ENCODE results near the gene PGBD1.

DNA sequence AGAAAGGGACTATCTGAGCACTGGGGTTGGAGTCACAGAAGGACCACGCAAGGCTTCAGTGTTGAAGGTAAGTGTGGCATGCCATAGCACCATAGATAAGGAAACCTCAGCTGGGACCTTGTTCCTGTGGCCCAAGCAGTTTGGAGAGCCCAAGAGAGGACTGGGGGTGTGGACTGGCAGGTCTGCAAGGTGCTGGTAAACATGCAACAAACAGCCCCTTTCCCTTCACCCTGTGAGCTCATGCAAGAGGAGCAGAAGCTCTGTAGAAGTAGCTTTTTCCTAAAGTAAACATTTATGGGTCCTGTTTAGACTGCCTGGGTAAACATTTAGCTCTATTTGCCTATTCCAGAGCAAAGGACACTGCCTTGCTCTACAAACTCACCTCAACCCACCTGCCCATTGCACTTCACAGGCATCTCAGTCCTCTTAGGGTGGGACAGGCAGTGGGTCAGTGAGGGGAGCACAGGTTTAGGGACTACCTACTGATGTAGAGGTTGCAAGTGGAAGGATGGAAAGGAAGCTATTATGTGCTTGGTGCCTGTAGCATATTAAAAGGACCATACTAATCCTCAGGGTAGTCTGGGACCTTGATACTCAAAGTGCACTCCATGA, 42.5 kb downstream of the PGBD1 start:
- TF ChIP-seq EP300 (IDR thresholded peaks at IDR 0.05; ENCODE audit: borderline replicate concordance): no peak
- TF ChIP-seq CEBPB (IDR thresholded peaks at IDR 0.05): no peak
- TF ChIP-seq, protein P1, sequence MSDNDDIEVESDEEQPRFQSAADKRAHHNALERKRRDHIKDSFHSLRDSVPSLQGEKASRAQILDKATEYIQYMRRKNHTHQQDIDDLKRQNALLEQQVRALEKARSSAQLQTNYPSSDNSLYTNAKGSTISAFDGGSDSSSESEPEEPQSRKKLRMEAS (IDR thresholded peaks at IDR 0.05): no peak
- no peak for TF ChIP-seq TAF1 (IDR thresholded peaks at IDR 0.05; ENCODE audit: low read depth)
- no peak for TF ChIP-seq TEAD4 (IDR thresholded peaks at IDR 0.05)
- no peak for TF ChIP-seq FOXM1 (IDR thresholded peaks at IDR 0.05; ENCODE audit: borderline replicate concordance, low read depth)
- TF ChIP-seq RAD21 (IDR thresholded peaks at IDR 0.05; ENCODE audit: low read depth): no peak
- no peak for TF ChIP-seq CREB1 (IDR thresholded peaks at IDR 0.05; ENCODE audit: low read depth)
- no peak for TF ChIP-seq TCF12 (IDR thresholded peaks at IDR 0.05; ENCODE audit: low read depth)
- no peak for TF ChIP-seq ZBTB7A (IDR thresholded peaks at IDR 0.05; ENCODE audit: low read depth)
- TF ChIP-seq REST (IDR thresholded peaks at IDR 0.05; ENCODE audit: low read depth): no peak
- TF ChIP-seq NFIC (IDR thresholded peaks at IDR 0.05): no peak

All from Ishikawa (cell line).